PFSK-1 (cell line): ENCODE data around the gene CFAP74.
A peak's percentile ranks its signal among the peaks of the same experiment; 100 is the strongest.

Source experiments
- FOXP2 ChIP-seq: optimal IDR thresholded peaks from 2 replicates; pipeline ENCODE3; 2011; ENCODE audit warnings: borderline replicate concordance, control low read depth, inconsistent platforms; ENCODE audit not compliant: insufficient read depth; ENCODE audit errors: extremely low read length, extremely low read depth
- POLR2AphosphoS5 ChIP-seq: IDR thresholded peaks from 2 replicates; pipeline ENCODE4 v1.6.1; 2012; ENCODE audit warnings: low read depth, mild to moderate bottlenecking, control low read depth, low read length, moderate library complexity
- SIN3A ChIP-seq: IDR thresholded peaks from 2 replicates; pipeline ENCODE4 v1.6.1; 2012; ENCODE audit warnings: mild to moderate bottlenecking, low read length, moderate library complexity, borderline replicate concordance; ENCODE audit not compliant: insufficient read depth
- TAF1 ChIP-seq: IDR thresholded peaks from 2 replicates; pipeline ENCODE4 v1.6.1; 2012; ENCODE audit warnings: low read length, control low read depth, borderline replicate concordance; ENCODE audit not compliant: insufficient read depth
- TF ChIP-seq, protein P1 (sequence below), 2 experiments: IDR thresholded peaks; 2 replicates each; pipeline versions ENCODE4 v1.6.1 to v1.8.0; 2011 to 2012; ENCODE audit warnings: low read depth in 2 of 2, low read length in 2 of 2, control low read depth in 1 of 2, inconsistent platforms in 1 of 2, mild to moderate bottlenecking in 1 of 2, moderate library complexity in 1 of 2; ENCODE audit not compliant: insufficient read depth in 1 of 2

Gene CFAP74

DNA sequence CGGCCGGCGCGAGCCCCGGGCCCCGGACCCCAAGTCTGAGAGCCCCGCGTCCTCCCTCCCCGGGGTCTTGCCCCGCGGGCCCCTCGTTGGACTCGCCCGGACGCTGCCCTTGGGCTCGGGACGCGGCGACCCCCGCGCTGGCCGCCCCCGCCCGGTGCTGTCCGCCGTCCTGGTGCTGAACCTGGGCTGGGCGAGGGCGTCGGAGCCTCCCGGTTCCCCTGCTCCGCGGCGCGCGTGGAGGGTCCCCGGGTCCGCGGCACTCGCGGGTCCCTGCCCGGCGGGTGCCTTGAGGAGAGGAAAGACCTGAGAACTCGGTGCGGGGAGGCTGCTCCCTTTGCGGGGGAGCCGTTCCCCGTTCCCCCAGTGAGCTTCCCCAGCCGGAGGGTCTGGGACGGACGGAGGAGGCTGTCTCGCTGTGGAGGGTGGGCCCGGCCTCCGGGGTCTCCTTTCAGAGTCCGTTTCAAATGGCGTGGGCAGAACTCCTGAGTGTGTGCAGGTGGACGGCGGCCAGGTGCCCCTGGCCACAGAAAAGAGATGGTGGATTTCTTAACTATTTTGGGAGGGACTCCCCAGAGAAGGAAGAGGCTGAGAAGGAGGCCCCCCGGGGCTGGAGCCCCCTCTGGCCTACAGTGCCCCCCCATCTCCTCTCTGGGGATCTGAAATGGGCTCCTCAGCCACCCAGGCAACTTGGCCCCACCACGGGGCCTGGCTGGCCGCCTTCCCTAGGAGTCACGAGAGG lies 16.2 kb upstream of the CFAP74 start:
- TF ChIP-seq, protein P1, sequence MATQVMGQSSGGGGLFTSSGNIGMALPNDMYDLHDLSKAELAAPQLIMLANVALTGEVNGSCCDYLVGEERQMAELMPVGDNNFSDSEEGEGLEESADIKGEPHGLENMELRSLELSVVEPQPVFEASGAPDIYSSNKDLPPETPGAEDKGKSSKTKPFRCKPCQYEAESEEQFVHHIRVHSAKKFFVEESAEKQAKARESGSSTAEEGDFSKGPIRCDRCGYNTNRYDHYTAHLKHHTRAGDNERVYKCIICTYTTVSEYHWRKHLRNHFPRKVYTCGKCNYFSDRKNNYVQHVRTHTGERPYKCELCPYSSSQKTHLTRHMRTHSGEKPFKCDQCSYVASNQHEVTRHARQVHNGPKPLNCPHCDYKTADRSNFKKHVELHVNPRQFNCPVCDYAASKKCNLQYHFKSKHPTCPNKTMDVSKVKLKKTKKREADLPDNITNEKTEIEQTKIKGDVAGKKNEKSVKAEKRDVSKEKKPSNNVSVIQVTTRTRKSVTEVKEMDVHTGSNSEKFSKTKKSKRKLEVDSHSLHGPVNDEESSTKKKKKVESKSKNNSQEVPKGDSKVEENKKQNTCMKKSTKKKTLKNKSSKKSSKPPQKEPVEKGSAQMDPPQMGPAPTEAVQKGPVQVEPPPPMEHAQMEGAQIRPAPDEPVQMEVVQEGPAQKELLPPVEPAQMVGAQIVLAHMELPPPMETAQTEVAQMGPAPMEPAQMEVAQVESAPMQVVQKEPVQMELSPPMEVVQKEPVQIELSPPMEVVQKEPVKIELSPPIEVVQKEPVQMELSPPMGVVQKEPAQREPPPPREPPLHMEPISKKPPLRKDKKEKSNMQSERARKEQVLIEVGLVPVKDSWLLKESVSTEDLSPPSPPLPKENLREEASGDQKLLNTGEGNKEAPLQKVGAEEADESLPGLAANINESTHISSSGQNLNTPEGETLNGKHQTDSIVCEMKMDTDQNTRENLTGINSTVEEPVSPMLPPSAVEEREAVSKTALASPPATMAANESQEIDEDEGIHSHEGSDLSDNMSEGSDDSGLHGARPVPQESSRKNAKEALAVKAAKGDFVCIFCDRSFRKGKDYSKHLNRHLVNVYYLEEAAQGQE (IDR thresholded peaks at IDR 0.05; ENCODE audit: insufficient read depth in 1 of 2, low read depth in 2 of 2, low read length in 2 of 2): peak; percentile 83 to 92
- TF ChIP-seq TAF1: no peak

GRCh38 chr1:2019172-2019543 lies 15.6 kb upstream of the CFAP74 start, which contains the start of gene GABRD:
Gene GABRD (plus strand): TSS chr1:2019345. CDS start chr1:2019424, 79 bp downstream.
- TF ChIP-seq SIN3A (no peak), POLR2AphosphoS5 (no peak)

GRCh38 chr1:2018217-2019171 lies 14.9 kb upstream of the CFAP74 start:
- TF ChIP-seq POLR2AphosphoS5 (no peak), SIN3A (no peak), TAF1 (no peak), FOXP2 (no peak)

GRCh38 chr1:2016123-2016522 lies 12.5 kb upstream of the CFAP74 start:
- TF ChIP-seq, protein P1 (IDR thresholded peaks at IDR 0.05; ENCODE audit: insufficient read depth in 1 of 2, low read depth in 2 of 2, low read length in 2 of 2): no peak
- TF ChIP-seq TAF1 (no peak), POLR2AphosphoS5 (no peak), FOXP2 (no peak), SIN3A (no peak)

DNA sequence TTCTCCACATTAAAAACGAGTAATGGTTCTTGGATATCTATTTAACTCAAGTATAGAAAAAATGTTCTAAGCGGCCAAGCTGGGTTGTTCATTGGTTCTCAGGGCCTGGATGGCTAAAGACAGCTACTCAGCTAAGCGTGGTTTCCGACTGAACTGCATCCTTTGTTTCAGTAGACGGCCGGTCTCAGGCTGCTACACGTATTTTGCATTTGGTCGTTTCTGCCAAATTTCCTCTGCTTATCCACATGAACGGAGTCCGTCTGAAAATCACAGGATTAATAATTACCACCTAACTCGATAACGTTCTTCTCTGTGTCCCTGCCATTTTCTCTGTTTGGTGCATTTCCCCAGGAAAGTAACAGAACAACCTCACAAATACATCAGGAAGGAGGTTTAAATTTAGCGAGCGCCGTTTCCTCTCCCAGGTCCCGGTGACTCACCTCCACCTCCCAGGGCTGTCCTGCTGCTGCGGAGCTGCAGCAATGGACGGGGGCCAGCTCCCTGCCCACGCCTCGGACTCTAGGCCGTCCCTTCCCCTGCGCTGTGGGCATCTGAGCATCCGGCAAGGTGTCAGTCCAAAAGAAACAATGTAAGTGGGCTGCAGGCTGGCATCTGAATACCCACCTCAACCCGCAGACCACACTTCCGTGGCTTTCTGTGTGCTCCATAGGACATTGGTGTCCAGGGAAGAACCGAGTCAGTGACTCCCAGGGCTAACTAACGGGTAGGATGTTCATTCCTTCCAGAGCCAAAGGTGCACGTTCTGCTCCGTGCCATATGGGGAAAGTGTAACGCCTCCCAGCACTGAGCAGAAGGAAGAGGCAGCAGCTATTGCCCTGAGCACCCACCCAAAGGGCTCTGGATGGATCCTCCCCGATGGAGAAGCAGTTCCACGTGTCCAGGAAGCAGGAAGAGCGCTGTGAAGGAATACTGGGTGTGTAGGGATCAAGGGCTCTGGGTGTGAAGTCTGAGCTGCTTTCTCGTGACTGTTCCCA lies 11.5 kb upstream of the CFAP74 start:
- TF ChIP-seq, protein P1 (IDR thresholded peaks at IDR 0.05; ENCODE audit: insufficient read depth in 1 of 2, low read depth in 2 of 2, low read length in 2 of 2): no peak
- TF ChIP-seq SIN3A: no peak
- TF ChIP-seq TAF1: no peak
- TF ChIP-seq FOXP2: no peak
- TF ChIP-seq POLR2AphosphoS5: no peak
